ENCODE data around the gene IGFBP7.

The IGFBP7 gene

GRCh38 chr4:57110640-57111511, 691 bp upstream of the IGFBP7 start:
- peak overlapping the region; percentile 95 for H3K4me3 ChIP-seq (ENCODE audit: low read depth, low read length)
- H3K36me3 ChIP-seq (ENCODE audit: insufficient read depth, low read length), result peaks cover 15% of the 10 kb centered on the region
- H3K79me2 ChIP-seq (ENCODE audit: control insufficient read depth, insufficient read depth, low read length, unreplicated experiment), result peaks cover 40% of the 10 kb centered on the region
- H3K27me3 ChIP-seq (ENCODE audit: insufficient read depth, low read length), result no peaks in the 10 kb centered on the region
- H2AFZ ChIP-seq (ENCODE audit: low read length, unreplicated experiment), result peak overlapping the region; percentile 96
- H3K27ac ChIP-seq (ENCODE audit: low read depth, low read length), result peak overlapping the region; percentile 96
- peaks cover 22% of the 10 kb centered on the region for H3K4me1 ChIP-seq (ENCODE audit: control insufficient read depth, insufficient read depth, low read length, unreplicated experiment)

GRCh38 chr4:57109411-57109846, 756 bp downstream of the IGFBP7 start:
- H3K79me2 ChIP-seq (ENCODE audit: control insufficient read depth, insufficient read depth, low read length, unreplicated experiment), result peaks cover 53% of the 10 kb centered on the region
- H3K27me3 ChIP-seq (ENCODE audit: insufficient read depth, low read length), result no peaks in the 10 kb centered on the region
- no peak overlapping the region for H2AFZ ChIP-seq (ENCODE audit: low read length, unreplicated experiment)
- peaks cover 25% of the 10 kb centered on the region for H3K4me1 ChIP-seq (ENCODE audit: control insufficient read depth, insufficient read depth, low read length, unreplicated experiment)
- H3K4me3 ChIP-seq (ENCODE audit: low read depth, low read length), result peak overlapping the region; percentile 95
- peaks cover 15% of the 10 kb centered on the region for H3K36me3 ChIP-seq (ENCODE audit: insufficient read depth, low read length)
- H3K27ac ChIP-seq (ENCODE audit: low read depth, low read length), result peak overlapping the region; percentile 96

- peak overlapping the region; percentile 95; the same call in 1 of the 2 replicates for H3K4me3 ChIP-seq (ENCODE audit: low read depth, low read length)
Observed at GRCh38 chr4:57106181-57106580, 4.0 kb downstream of the IGFBP7 start.

GRCh38 chr4:57104706-57105560, 5.3 kb downstream of the IGFBP7 start:
- Histone ChIP-seq H3K4me1 (ENCODE audit: control insufficient read depth, insufficient read depth, low read length, unreplicated experiment) (peaks cover 61% of the 10 kb centered on the region), H3K79me2 (ENCODE audit: control insufficient read depth, insufficient read depth, low read length, unreplicated experiment) (peaks cover 92% of the 10 kb centered on the region), H3K27me3 (ENCODE audit: insufficient read depth, low read length) (no peaks in the 10 kb centered on the region), H3K27ac (ENCODE audit: low read depth, low read length) (peak overlapping the region; percentile 97), H3K36me3 (ENCODE audit: insufficient read depth, low read length) (peaks cover 22% of the 10 kb centered on the region), H3K4me3 (ENCODE audit: low read depth, low read length) (peak overlapping the region; percentile 36), H2AFZ (ENCODE audit: low read length, unreplicated experiment) (no peak overlapping the region)

More at GRCh38 chr4:57106181-57106580, 4.0 kb downstream of the IGFBP7 start:
- no peak overlapping the region for H2AFZ ChIP-seq (ENCODE audit: low read length, unreplicated experiment)
- 0 out of 2 replicates have a peak overlapping the region, but pooled peaks have one; percentile 3 for H3K27ac ChIP-seq (ENCODE audit: low read depth, low read length)
- H3K79me2 ChIP-seq (ENCODE audit: control insufficient read depth, insufficient read depth, low read length, unreplicated experiment), result peaks cover 81% of the 10 kb centered on the region
- no peaks in the 10 kb centered on the region for H3K27me3 ChIP-seq (ENCODE audit: insufficient read depth, low read length)
- peaks cover 54% of the 10 kb centered on the region for H3K4me1 ChIP-seq (ENCODE audit: control insufficient read depth, insufficient read depth, low read length, unreplicated experiment)
- H3K36me3 ChIP-seq (ENCODE audit: insufficient read depth, low read length), result peaks cover 15% of the 10 kb centered on the region

GRCh38 chr4:57103051-57103450, 7.1 kb downstream of the IGFBP7 start:
- no peaks in the 10 kb centered on the region for H3K27me3 ChIP-seq (ENCODE audit: insufficient read depth, low read length)
- peak overlapping the region; percentile 26 for H3K4me3 ChIP-seq (ENCODE audit: low read depth, low read length)
- peaks cover 92% of the 10 kb centered on the region for H3K79me2 ChIP-seq (ENCODE audit: control insufficient read depth, insufficient read depth, low read length, unreplicated experiment)
- peak overlapping the region; percentile 97 for H3K27ac ChIP-seq (ENCODE audit: low read depth, low read length)
- peaks cover 78% of the 10 kb centered on the region for H3K4me1 ChIP-seq (ENCODE audit: control insufficient read depth, insufficient read depth, low read length, unreplicated experiment)
- no peak overlapping the region for H2AFZ ChIP-seq (ENCODE audit: low read length, unreplicated experiment)
- peaks cover 19% of the 10 kb centered on the region for H3K36me3 ChIP-seq (ENCODE audit: insufficient read depth, low read length)

GRCh38 chr4:57102050-57102624, 8.0 kb downstream of the IGFBP7 start:
- H2AFZ ChIP-seq (ENCODE audit: low read length, unreplicated experiment), result no peak overlapping the region
- H3K27ac ChIP-seq (ENCODE audit: low read depth, low read length), result peak overlapping the region; percentile 97
- peaks cover 79% of the 10 kb centered on the region for H3K4me1 ChIP-seq (ENCODE audit: control insufficient read depth, insufficient read depth, low read length, unreplicated experiment)
- peak overlapping the region; percentile 26 for H3K4me3 ChIP-seq (ENCODE audit: low read depth, low read length)
- no peaks in the 10 kb centered on the region for H3K27me3 ChIP-seq (ENCODE audit: insufficient read depth, low read length)
- H3K79me2 ChIP-seq (ENCODE audit: control insufficient read depth, insufficient read depth, low read length, unreplicated experiment), result peaks cover 92% of the 10 kb centered on the region
- peaks cover 18% of the 10 kb centered on the region for H3K36me3 ChIP-seq (ENCODE audit: insufficient read depth, low read length)

- peaks cover 92% of the 10 kb centered on the region for H3K79me2 ChIP-seq (ENCODE audit: control insufficient read depth, insufficient read depth, low read length, unreplicated experiment)
- H3K4me3 ChIP-seq (ENCODE audit: low read depth, low read length), result peak overlapping the region; percentile 26; the same call in 1 of the 2 replicates
- H3K27me3 ChIP-seq (ENCODE audit: insufficient read depth, low read length), result no peaks in the 10 kb centered on the region
- H3K4me1 ChIP-seq (ENCODE audit: control insufficient read depth, insufficient read depth, low read length, unreplicated experiment), result peaks cover 86% of the 10 kb centered on the region
- H3K27ac ChIP-seq (ENCODE audit: low read depth, low read length), result peak overlapping the region; percentile 97
- H2AFZ ChIP-seq (ENCODE audit: low read length, unreplicated experiment), result no peak overlapping the region
- peaks cover 15% of the 10 kb centered on the region; the same call in 1 of the 2 replicates for H3K36me3 ChIP-seq (ENCODE audit: insufficient read depth, low read length)
Observed at GRCh38 chr4:57100979-57101651, 9.1 kb downstream of the IGFBP7 start.

- Histone ChIP-seq H3K4me3 (ENCODE audit: low read depth, low read length) (no peak overlapping the region), H3K36me3 (ENCODE audit: insufficient read depth, low read length) (peaks cover 15% of the 10 kb centered on the region; the same call in 1 of the 2 replicates), H3K27me3 (ENCODE audit: insufficient read depth, low read length) (no peaks in the 10 kb centered on the region), H2AFZ (ENCODE audit: low read length, unreplicated experiment) (no peak overlapping the region), H3K79me2 (ENCODE audit: control insufficient read depth, insufficient read depth, low read length, unreplicated experiment) (peaks cover 94% of the 10 kb centered on the region), H3K4me1 (ENCODE audit: control insufficient read depth, insufficient read depth, low read length, unreplicated experiment) (peaks cover 90% of the 10 kb centered on the region), H3K27ac (ENCODE audit: low read depth, low read length) (peak overlapping the region; percentile 97)
Observed at GRCh38 chr4:57099363-57099762, 10.8 kb downstream of the IGFBP7 start.

- Histone ChIP-seq H3K4me1 (ENCODE audit: control insufficient read depth, insufficient read depth, low read length, unreplicated experiment) (peaks cover 90% of the 10 kb centered on the region), H3K79me2 (ENCODE audit: control insufficient read depth, insufficient read depth, low read length, unreplicated experiment) (peaks cover 94% of the 10 kb centered on the region), H3K27me3 (ENCODE audit: insufficient read depth, low read length) (no peaks in the 10 kb centered on the region), H2AFZ (ENCODE audit: low read length, unreplicated experiment) (no peak overlapping the region), H3K36me3 (ENCODE audit: insufficient read depth, low read length) (peaks cover 15% of the 10 kb centered on the region; the same call in 1 of the 2 replicates), H3K27ac (ENCODE audit: low read depth, low read length) (peak overlapping the region; percentile 97), H3K4me3 (ENCODE audit: low read depth, low read length) (no peak overlapping the region)
Observed at GRCh38 chr4:57098941-57099340, 11.2 kb downstream of the IGFBP7 start.

- peaks cover 97% of the 10 kb centered on the region for H3K79me2 ChIP-seq (ENCODE audit: control insufficient read depth, insufficient read depth, low read length, unreplicated experiment)
- peak overlapping the region; percentile 97 for H3K27ac ChIP-seq (ENCODE audit: low read depth, low read length)
- H3K36me3 ChIP-seq (ENCODE audit: insufficient read depth, low read length), result peaks cover 15% of the 10 kb centered on the region; the same call in 1 of the 2 replicates
- H3K27me3 ChIP-seq (ENCODE audit: insufficient read depth, low read length), result no peaks in the 10 kb centered on the region
- H2AFZ ChIP-seq (ENCODE audit: low read length, unreplicated experiment), result no peak overlapping the region
- H3K4me1 ChIP-seq (ENCODE audit: control insufficient read depth, insufficient read depth, low read length, unreplicated experiment), result peaks cover 93% of the 10 kb centered on the region
- H3K4me3 ChIP-seq (ENCODE audit: low read depth, low read length), result no peak overlapping the region
Observed at GRCh38 chr4:57098415-57098814, 11.8 kb downstream of the IGFBP7 start.
